GM21423 (cell line): ENCODE data around the gene ZNF860.
A peak's percentile ranks its signal among the peaks of the same experiment; 100 is the strongest.

Experiments
- ATAC-seq: cut with Tn5 transposase; IDR thresholded peaks from one replicate; pipeline ENCODE4 v1.9.1; 2021; ENCODE audit warnings: mild to moderate bottlenecking, moderate library complexity; ENCODE audit not compliant: unreplicated experiment

The ZNF860 gene

GRCh38 chr3:31981206-31982181, at the start of gene ZNF860, which contains the start of gene OSBPL10:
TSS of gene ZNF860 (plus strand) at chr3:31981750. CDS start at chr3:31989080, 7,330 bp downstream.
TSS of gene OSBPL10 (minus strand) at chr3:31981262. CDS start at chr3:31981179, 83 bp downstream.
- peak; percentile 15 for ATAC-seq

GRCh38 chr3:31932990-31933389, 48.6 kb upstream of the ZNF860 start:
- ATAC-seq = no peak

GRCh38 chr3:31934018-31934417, 47.5 kb upstream of the ZNF860 start:
- no peak for ATAC-seq

DNA sequence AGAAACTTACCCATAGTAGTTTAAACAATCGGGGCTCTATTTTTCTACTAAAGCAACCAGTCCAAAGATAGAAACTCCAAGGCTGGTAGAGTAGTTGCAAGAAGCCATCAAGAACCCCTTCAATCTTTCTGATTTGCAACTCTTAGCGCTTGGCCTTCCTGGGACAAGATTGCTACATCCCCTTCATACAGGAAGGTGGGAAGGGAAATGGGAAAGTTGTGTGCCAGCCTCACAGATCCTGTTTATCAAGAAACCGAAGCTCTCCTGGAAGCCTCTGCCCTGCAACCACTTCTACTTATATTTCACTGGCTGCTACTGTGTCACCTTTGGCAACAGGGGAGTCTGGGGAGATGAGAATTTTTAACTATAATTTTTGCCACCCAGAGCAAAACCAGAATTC, 46.7 kb upstream of the ZNF860 start:
- ATAC-seq = no peak

DNA sequence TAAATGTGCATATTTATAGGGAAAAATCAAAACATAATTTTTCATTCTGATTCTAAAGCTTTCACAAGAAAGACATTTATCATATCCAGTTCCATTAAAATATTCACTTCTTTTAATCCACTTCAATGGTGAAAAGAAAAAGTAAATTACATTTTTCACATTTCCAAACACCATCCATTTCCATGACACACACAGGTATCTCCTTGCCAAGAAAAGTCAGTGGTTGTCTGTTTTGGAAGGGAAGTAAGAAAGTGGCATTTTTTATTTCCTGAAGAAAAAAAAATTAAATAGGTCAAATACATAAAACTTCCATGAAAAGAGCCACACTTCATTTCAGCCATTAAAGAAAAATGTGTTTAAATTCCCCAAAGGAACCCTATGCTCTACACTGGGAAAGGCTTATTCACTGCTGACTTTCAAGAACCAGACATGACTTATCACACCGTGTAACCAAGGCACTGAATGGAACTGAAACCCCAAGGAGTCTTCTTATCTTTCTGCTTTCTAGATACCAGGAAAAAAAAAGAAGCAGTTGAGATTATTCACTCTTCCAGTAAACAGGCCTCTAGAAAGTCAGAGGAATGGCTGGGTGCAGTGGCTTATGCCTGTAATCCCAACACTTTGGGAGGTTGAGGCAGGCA, 45.0 kb upstream of the ZNF860 start:
- no peak for ATAC-seq

GRCh38 chr3:31937225-31937624, 44.3 kb upstream of the ZNF860 start:
- ATAC-seq = no peak

- ATAC-seq = no peak
Measured at GRCh38 chr3:31942446-31942845, 39.1 kb upstream of the ZNF860 start.

- no peak for ATAC-seq
Measured at GRCh38 chr3:31943041-31943440, 38.5 kb upstream of the ZNF860 start.

- ATAC-seq = no peak
Measured at GRCh38 chr3:31945738-31946052, 35.9 kb upstream of the ZNF860 start.

DNA sequence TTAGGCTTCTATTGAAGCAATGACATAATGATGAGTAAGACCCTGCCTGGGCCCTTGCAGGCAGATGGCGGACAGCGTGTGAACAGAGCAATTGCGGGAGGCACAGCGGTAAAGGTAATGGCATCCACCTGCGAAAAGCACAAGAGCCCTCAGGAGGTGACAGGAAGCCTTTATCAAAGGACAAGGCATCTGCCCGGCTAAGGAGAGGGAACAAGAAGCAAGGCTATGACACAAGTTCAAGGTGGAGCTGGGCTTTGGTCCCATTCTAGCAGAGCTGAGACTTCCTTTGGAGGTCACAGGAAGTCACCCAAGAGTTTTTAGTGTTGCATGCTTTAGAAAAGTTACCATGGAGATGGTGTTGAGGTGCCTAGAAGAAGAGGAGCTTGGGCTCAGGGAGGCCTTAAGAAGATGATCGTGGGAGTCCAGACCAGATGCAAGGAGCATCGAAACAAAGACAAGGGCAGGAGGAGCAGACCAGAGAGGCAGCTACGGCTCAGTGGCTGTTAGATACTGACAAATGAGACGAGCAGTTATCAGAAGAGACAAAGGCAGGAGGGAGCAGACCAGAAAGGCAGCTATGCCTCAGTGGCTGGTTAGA, 35.0 kb upstream of the ZNF860 start:
- no peak for ATAC-seq

- ATAC-seq = no peak
Measured at GRCh38 chr3:31947162-31947561, 34.4 kb upstream of the ZNF860 start.

- no peak for ATAC-seq
Measured at GRCh38 chr3:31947671-31948091, 33.9 kb upstream of the ZNF860 start.

GRCh38 chr3:31948280-31948679, 33.3 kb upstream of the ZNF860 start:
- ATAC-seq = no peak

- ATAC-seq = peak; percentile 94
Measured at GRCh38 chr3:31952205-31952604, 29.3 kb upstream of the ZNF860 start.

DNA sequence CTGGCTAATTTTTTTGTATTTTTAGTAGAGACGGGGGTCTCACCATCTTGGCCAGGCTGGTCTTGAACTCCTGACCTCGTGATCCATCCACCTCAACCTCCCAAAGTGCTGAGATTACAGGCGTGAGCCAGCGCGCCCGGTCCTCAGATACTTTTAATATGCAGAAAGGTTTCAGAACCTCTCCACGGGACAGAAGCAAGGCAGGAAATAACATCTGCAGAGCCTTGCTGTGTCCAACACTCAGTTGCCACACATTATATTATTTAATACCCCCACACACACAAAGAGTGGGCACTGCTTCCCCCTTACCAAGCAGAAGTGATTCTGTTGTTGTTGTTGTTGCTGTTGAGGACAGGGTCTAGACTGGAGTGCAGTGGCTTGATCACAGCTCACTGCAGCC, 28.5 kb upstream of the ZNF860 start:
- no peak for ATAC-seq

- no peak for ATAC-seq
Measured at GRCh38 chr3:31953636-31954035, 27.9 kb upstream of the ZNF860 start.

DNA sequence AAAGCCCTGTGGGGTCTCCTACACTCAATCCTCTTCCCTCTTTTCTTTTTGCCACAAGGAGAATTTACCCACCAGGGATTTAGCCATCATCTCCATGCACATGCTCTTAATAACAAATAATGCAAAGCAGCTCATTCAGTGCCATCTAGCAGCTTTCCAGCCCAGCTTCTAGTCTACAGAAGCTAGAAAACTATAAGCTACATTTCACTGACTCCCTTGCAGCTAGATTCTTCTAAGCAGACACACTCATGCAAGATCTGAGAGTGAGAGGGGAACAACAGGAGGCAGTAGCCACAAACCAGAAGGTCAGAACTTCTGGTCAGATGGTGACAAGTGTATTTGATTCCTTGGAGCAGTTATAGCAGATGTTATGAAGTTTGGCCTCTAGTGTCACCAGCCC, 26.0 kb upstream of the ZNF860 start:
- ATAC-seq = no peak

GRCh38 chr3:31957106-31957505, 24.4 kb upstream of the ZNF860 start:
- no peak for ATAC-seq

- ATAC-seq = no peak
Measured at GRCh38 chr3:31958701-31959152, 22.8 kb upstream of the ZNF860 start.

- no peak for ATAC-seq
Measured at GRCh38 chr3:31959251-31959650, 22.3 kb upstream of the ZNF860 start.

DNA sequence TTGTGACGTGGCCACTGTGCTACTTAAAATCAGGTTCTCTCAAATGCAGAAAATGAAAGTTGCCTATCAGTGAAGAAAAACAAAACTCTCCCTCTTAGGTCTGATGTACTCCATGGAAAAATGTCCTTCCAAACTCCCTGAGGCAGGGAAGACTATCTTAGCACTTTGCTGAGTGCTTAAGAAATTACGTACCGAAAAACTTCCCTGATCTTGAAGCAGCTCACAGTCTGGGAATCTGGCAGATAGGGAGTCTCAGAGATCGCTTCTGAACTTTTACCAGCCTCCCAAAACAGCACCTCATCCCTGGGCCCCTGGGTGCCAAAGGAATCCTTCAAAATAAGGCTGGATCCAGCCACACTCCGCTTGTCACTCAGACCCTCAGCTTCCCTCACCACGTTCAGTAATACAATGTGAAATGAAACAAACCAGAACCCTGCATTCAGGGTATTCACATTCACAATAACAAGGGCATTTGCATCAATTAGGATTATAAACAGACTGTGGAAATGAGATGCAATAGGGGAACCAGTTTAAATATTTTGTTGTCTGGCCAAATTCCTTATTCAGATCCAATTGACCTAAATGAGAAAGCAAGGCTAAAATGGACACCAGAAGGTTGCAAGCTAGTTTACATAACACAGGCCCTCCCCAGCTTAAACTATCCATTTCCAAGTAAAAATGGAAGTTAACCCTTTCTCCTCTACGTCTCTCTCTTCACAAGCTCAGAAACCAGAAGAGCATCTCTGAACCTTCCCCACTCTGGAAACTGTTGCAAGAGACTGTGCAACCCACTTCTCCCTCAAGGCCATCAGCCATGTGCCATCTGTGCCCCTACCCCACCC, 21.4 kb upstream of the ZNF860 start:
- ATAC-seq = no peak
